Breast epithelium (tissue), 3 donors: ENCODE measurements around the gene CT47A7.

Experiments
- CTCF ChIP-seq, 3 donors: fragments of 450-650 bp; IDR thresholded peaks; one replicate each; pipeline ENCODE4 v1.5.1; 2016 to 2017; ENCODE audit warnings: antibody characterized with exemption in 3 of 3, mild to moderate bottlenecking in 3 of 3, moderate library complexity in 3 of 3
- POLR2A ChIP-seq: fragments of 450-650 bp; IDR thresholded peaks from one replicate; pipeline ENCODE4 v1.6.1; 2016; ENCODE audit warnings: antibody characterized with exemption, mild to moderate bottlenecking, moderate library complexity

DNA sequence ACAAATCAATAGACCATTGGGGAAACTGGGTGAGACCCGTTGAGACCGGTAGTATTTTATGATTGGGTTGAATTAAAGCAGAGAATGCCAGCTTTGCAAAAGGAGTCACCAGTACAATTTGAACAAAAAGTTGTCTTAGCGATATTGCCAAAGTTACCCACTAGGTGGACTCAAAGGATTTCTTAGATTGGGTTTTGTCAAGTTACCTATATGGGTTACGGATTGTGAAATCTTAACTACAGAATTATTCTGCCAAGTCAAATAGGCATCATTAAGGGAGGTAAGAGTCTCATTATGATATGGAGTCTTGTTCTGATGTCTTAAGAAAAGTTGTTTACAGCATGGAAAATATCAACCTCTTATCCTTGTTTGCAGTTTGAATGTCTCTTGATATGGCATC, 44.2 kb upstream of the CT47A7 start:
- no peak for TF ChIP-seq CTCF (IDR thresholded peaks at IDR 0.05)
- TF ChIP-seq POLR2A: no peak
